ENCODE results near the gene GAS2L3. TPM values are rescaled to one million over a fixed set of nuclear protein-coding genes. Genes with fewer than 3 reads are reported as not detected.

The GAS2L3 gene
- total RNA-seq, 2 donors from 2014 or later, result 0.18 to 4.6 TPM

DNA sequence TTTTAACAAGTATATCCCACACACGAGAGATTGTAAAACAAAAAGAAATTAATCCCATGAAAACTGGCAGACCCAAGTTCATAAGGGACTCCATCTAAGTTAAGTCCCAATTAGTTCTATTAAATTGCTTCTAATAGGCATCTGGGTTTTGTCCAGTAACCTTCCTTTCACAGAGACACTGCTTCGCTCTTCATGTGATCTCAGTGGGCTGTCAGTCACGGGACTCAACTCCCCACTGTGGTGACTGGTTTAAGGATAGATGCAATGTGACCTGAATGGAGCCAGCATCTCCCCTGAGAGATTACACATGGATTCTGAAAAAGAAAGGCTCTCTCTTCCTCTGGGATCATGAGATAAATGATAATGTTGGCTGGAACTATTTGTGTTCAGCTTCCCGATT is 96.4 kb downstream of the GAS2L3 start:
- WGBS, result 85% methylated on average over 4 of the region's 4 CpGs
- no peak for TF ChIP-seq POLR2A (IDR thresholded peaks at IDR 0.05)
- TF ChIP-seq, protein P1, sequence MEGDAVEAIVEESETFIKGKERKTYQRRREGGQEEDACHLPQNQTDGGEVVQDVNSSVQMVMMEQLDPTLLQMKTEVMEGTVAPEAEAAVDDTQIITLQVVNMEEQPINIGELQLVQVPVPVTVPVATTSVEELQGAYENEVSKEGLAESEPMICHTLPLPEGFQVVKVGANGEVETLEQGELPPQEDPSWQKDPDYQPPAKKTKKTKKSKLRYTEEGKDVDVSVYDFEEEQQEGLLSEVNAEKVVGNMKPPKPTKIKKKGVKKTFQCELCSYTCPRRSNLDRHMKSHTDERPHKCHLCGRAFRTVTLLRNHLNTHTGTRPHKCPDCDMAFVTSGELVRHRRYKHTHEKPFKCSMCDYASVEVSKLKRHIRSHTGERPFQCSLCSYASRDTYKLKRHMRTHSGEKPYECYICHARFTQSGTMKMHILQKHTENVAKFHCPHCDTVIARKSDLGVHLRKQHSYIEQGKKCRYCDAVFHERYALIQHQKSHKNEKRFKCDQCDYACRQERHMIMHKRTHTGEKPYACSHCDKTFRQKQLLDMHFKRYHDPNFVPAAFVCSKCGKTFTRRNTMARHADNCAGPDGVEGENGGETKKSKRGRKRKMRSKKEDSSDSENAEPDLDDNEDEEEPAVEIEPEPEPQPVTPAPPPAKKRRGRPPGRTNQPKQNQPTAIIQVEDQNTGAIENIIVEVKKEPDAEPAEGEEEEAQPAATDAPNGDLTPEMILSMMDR (IDR thresholded peaks at IDR 0.05), result no peak
- no peak for TF ChIP-seq POLR2AphosphoS5 (IDR thresholded peaks at IDR 0.05)
- intact Hi-C loops (cut with DNase I), result no loop called here
- Histone ChIP-seq H3K27ac (no peak overlapping the region), H3K9me3 (no peaks in the 10 kb centered on the region), H3K36me3 (no peaks in the 10 kb centered on the region), H3K4me1 (replicated peaks) (no peaks in the 10 kb centered on the region), H3K4me3 (no peak overlapping the region), H3K27me3 (replicated peaks; ENCODE audit: insufficient read depth) (peaks cover 4% of the 10 kb centered on the region)
- DNase-seq (ENCODE audit: low spot score), result no peak

DNA sequence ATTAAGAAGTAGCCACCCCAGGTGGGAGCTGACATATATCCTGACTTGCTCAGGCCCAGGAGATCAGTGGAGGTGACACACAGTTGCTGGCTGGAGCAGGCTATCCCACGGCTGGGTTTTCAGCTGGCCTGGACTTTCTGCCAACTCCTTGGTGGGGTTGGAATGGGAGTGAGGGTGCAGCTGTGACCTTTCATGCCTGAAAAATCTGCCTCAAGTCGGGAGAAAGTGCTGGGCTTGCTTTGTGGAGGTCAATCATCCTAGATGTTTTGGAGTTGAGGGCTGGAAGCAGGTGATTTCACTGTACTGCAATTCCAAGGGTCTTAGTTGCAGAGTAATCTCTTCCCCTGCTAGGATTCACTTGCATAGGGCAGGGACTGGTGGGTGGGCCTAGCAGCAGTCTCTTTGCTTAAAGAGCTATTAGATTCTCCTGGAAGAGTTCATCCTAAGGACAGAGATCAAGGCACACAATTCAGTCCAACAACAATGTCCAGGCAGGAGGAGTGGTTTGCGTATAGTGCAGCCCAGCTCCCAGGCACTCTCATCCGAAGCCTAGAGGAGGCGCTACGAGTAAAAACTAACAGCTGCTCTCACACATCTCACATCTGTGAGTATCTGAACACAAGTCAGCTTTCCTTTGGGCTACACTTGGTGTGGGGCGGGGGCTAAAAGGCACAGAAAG is 98.1 kb downstream of the GAS2L3 start:
- H3K27ac ChIP-seq, result no peak overlapping the region
- no peak overlapping the region for H3K4me3 ChIP-seq
- H3K9me3 ChIP-seq, result no peaks in the 10 kb centered on the region
- H3K27me3 ChIP-seq (replicated peaks; ENCODE audit: insufficient read depth), result peaks cover 4% of the 10 kb centered on the region
- TF ChIP-seq POLR2AphosphoS5 (IDR thresholded peaks at IDR 0.05), result no peak
- no peak for TF ChIP-seq POLR2A (IDR thresholded peaks at IDR 0.05)
- TF ChIP-seq, protein P1 (IDR thresholded peaks at IDR 0.05), result no peak
- no peaks in the 10 kb centered on the region for H3K4me1 ChIP-seq (replicated peaks)
- DNase-seq (ENCODE audit: low spot score), result no peak
- 66% methylated on average over 7 of the region's 7 CpGs for WGBS
- no peaks in the 10 kb centered on the region for H3K36me3 ChIP-seq
- intact Hi-C loops (cut with DNase I), result no loop called here

DNA sequence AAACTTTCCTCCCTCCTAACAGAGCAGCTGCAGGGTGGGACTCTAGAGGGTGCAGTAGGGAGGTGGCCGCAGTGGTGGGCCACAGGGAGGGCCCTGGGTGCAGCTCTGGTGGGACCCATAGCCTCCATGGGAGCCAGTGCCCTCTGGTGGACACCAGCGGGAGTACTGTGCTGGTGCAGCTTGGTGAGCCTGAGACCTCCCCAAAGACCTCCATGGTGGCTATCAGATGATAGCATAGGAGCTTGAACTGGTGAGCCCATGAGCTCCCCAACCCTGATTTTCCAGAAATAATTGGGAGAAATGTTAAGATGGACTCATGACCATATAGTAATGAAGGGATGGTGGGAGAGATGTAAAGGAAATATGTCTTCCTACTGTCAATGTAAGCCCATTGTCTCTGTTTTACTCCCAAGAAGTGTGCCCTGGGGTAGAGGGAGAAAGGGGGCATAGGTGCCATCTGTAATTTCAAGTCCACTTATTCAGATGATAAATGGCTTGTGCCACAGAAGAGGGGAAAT is 98.7 kb downstream of the GAS2L3 start:
- no peaks in the 10 kb centered on the region for H3K36me3 ChIP-seq
- H3K27me3 ChIP-seq (replicated peaks; ENCODE audit: insufficient read depth), result peaks cover 4% of the 10 kb centered on the region
- TF ChIP-seq POLR2AphosphoS5 (IDR thresholded peaks at IDR 0.05), result no peak
- no peak for TF ChIP-seq POLR2A (IDR thresholded peaks at IDR 0.05)
- TF ChIP-seq, protein P1 (IDR thresholded peaks at IDR 0.05), result peak in 2 of 4 experiments; percentile 14 to 17
- H3K9me3 ChIP-seq, result no peaks in the 10 kb centered on the region
- intact Hi-C loops (cut with DNase I), result no loop called here
- DNase-seq (ENCODE audit: low spot score), result no peak
- H3K4me3 ChIP-seq, result no peak overlapping the region
- WGBS, result 39% methylated on average over 2 of the region's 2 CpGs
- no peak overlapping the region for H3K27ac ChIP-seq
- no peaks in the 10 kb centered on the region for H3K4me1 ChIP-seq (replicated peaks)

GRCh38 chr12:100674036-100674888 is 100.8 kb downstream of the GAS2L3 start:
- H3K27me3 ChIP-seq (replicated peaks; ENCODE audit: insufficient read depth), result peaks cover 4% of the 10 kb centered on the region

More at GRCh38 chr12:100674036-100674888, 100.8 kb downstream of the GAS2L3 start:
- no peak for DNase-seq (ENCODE audit: low spot score)
- no peaks in the 10 kb centered on the region for H3K36me3 ChIP-seq
- no peak overlapping the region for H3K4me3 ChIP-seq
- WGBS, result 49% methylated on average over 7 of the region's 7 CpGs
- H3K9me3 ChIP-seq, result no peaks in the 10 kb centered on the region
- no peak for TF ChIP-seq POLR2A (IDR thresholded peaks at IDR 0.05)
- no peak for TF ChIP-seq POLR2AphosphoS5 (IDR thresholded peaks at IDR 0.05)
- TF ChIP-seq, protein P1 (IDR thresholded peaks at IDR 0.05), result no peak
- no peak overlapping the region for H3K27ac ChIP-seq
- no peaks in the 10 kb centered on the region for H3K4me1 ChIP-seq (replicated peaks)
- intact Hi-C loops (cut with DNase I), result no loop called here

Small RNAs within 50 kb of the gene (small RNA-seq; reads per million reads assigned to genes)
- 0 reads per million in 2 donors for gene AC010200.2

Other genes starting within 250 kb of the GAS2L3 start
- gene SLC17A8, start 216.6 kb upstream of the GAS2L3 start, total RNA-seq, result not detected
- not detected for gene NR1H4, start 99.8 kb upstream of the GAS2L3 start, total RNA-seq
- gene ANO4, start 221.1 kb downstream of the GAS2L3 start, total RNA-seq, result 1 to 10 TPM; 7.2 to 8.5 TPM

All from prostate gland (tissue), 2 donors.